Measurements from ENCODE around the gene RPP25. TPM values are rescaled to one million over a fixed set of nuclear protein-coding genes. Genes with fewer than 3 reads are reported as not detected.

The RPP25 gene
- 10 to 100 TPM; 10.1 to 15.9 (median 13.0) TPM for total RNA-seq

GRCh38 chr15:74956648-74957475 is at the start of gene RPP25:
TSS of gene RPP25 (minus strand) at chr15:74956772. CDS start at chr15:74956583, 189 bp downstream.
- Histone ChIP-seq H3K4me3 (peak within 1 kb of the TSS; percentile 53 to 79 (median 71)), H3K27ac (peak within 1 kb of the TSS; percentile 18 to 94 (median 86)), H3K9me3 (no peaks in the 10 kb centered on the region), H3K36me3 (no peaks in the 10 kb centered on the region), H3K27me3 (peaks cover 0 to 23% of the 10 kb centered on the region in 2 donors), H3K4me1 (peaks cover 0 to 59% (median 20%) of the 10 kb centered on the region in 4 donors)
- 0 to 1% methylated on average over 25 to 39 of the region's 83 CpGs for WGBS, 2 donors
- TF ChIP-seq CTCF (IDR thresholded peaks at IDR 0.05) (no peak), POLR2A (IDR thresholded peaks at IDR 0.05) (peak; percentile 42 to 58), EP300 (IDR thresholded peaks at IDR 0.05) (peak in 1 of 2 donors; percentile 47)
- DNase-seq (ENCODE audit: low spot score in 2 of 2) = peak; percentile 38 to 55

GRCh38 chr15:75002398-75002797 is 45.8 kb upstream of the RPP25 start:
- no peak for TF ChIP-seq CTCF (IDR thresholded peaks at IDR 0.05)
- TF ChIP-seq EP300 (IDR thresholded peaks at IDR 0.05) = no peak
- no peak for TF ChIP-seq POLR2A (IDR thresholded peaks at IDR 0.05)
- H3K4me1 ChIP-seq = no peaks in the 10 kb centered on the region
- no peaks in the 10 kb centered on the region for H3K9me3 ChIP-seq
- H3K27ac ChIP-seq = no peak overlapping the region
- no peak overlapping the region for H3K4me3 ChIP-seq
- H3K27me3 ChIP-seq = no peaks in the 10 kb centered on the region
- 70 to 81% methylated on average over 7 of the region's 7 CpGs for WGBS, 2 donors
- no peak for DNase-seq (ENCODE audit: low spot score in 2 of 2)
- peaks cover 0 to 5% (median 0%) of the 10 kb centered on the region in 3 donors for H3K36me3 ChIP-seq

GRCh38 chr15:75001310-75001709 is 44.7 kb upstream of the RPP25 start:
- peaks cover 0 to 5% (median 0%) of the 10 kb centered on the region in 3 donors for H3K36me3 ChIP-seq
- no peak overlapping the region for H3K4me3 ChIP-seq
- TF ChIP-seq CTCF (IDR thresholded peaks at IDR 0.05) (no peak), POLR2A (IDR thresholded peaks at IDR 0.05) (no peak), EP300 (IDR thresholded peaks at IDR 0.05) (no peak)
- no peak for DNase-seq (ENCODE audit: low spot score in 2 of 2)
- no peak overlapping the region for H3K27ac ChIP-seq
- H3K27me3 ChIP-seq = no peaks in the 10 kb centered on the region
- peaks cover 0 to 5% (median 1%) of the 10 kb centered on the region in 4 donors for H3K4me1 ChIP-seq
- no peaks in the 10 kb centered on the region for H3K9me3 ChIP-seq
- WGBS, 2 donors = 83 to 84% methylated on average over 6 of the region's 6 CpGs

- 79 to 96% methylated on average over 2 of the region's 2 CpGs for WGBS, 2 donors
- H3K9me3 ChIP-seq = no peaks in the 10 kb centered on the region
- DNase-seq (ENCODE audit: low spot score in 2 of 2) = no peak
- H3K4me3 ChIP-seq = no peak overlapping the region
- peaks cover 0 to 28% (median 9%) of the 10 kb centered on the region in 4 donors for H3K4me1 ChIP-seq
- no peak for TF ChIP-seq POLR2A (IDR thresholded peaks at IDR 0.05)
- no peaks in the 10 kb centered on the region for H3K27me3 ChIP-seq
- no peak overlapping the region for H3K27ac ChIP-seq
- H3K36me3 ChIP-seq = no peaks in the 10 kb centered on the region
These were observed 41.0 kb upstream of the RPP25 start for GRCh38 chr15:74997543-74997942.

- TF ChIP-seq CTCF (IDR thresholded peaks at IDR 0.05) (no peak), POLR2A (IDR thresholded peaks at IDR 0.05) (no peak), EP300 (IDR thresholded peaks at IDR 0.05) (no peak)
- Histone ChIP-seq H3K4me3 (no peak overlapping the region), H3K27me3 (no peaks in the 10 kb centered on the region), H3K4me1 (peaks cover 0 to 28% (median 9%) of the 10 kb centered on the region in 4 donors), H3K9me3 (no peaks in the 10 kb centered on the region), H3K36me3 (no peaks in the 10 kb centered on the region), H3K27ac (no peak overlapping the region)
- DNase-seq (ENCODE audit: low spot score in 2 of 2) = no peak
- WGBS, 2 donors = 64 to 69% methylated on average over 4 of the region's 4 CpGs
These were observed 40.6 kb upstream of the RPP25 start for GRCh38 chr15:74997141-74997540.

Data from tibial nerve (tissue), 4 donors.